Activated naive CD4-positive, alpha-beta T cell (primary cell): ENCODE measurements around the gene UCK2.

ENCODE experiments used
- DNase-seq, 4 experiments: peaks; one replicate each; lab custom pipeline; 2025; lab: John Stamatoyannopoulos, UW

UCK2 gene

DNA sequence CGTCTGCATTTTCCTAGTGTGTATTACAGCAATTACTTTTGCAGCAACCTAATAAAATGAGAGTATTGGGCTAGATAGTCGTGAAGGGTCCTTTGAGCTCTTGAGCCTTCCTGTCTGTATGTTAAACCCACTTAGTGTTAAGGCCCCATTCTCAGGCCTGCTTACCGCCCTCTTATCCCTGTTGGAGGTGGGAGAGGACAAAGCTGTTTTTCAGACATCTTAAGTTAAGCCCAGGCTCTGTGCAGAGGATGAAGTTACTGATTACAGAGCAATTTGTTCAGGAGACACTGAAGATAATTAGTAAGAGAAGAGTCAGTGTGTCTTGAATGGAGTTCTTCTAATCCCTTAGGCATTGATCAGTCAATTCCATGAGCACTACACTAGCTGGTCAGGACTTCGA lies 114.6 kb downstream of the UCK2 start:
- no peak for DNase-seq

GRCh38 chr1:165942927-165943597 lies 115.6 kb downstream of the UCK2 start:
- no peak for DNase-seq

GRCh38 chr1:165945911-165946310 lies 118.5 kb downstream of the UCK2 start:
- DNase-seq: no peak

GRCh38 chr1:165947797-165948455 lies 120.5 kb downstream of the UCK2 start:
- DNase-seq: no peak

DNA sequence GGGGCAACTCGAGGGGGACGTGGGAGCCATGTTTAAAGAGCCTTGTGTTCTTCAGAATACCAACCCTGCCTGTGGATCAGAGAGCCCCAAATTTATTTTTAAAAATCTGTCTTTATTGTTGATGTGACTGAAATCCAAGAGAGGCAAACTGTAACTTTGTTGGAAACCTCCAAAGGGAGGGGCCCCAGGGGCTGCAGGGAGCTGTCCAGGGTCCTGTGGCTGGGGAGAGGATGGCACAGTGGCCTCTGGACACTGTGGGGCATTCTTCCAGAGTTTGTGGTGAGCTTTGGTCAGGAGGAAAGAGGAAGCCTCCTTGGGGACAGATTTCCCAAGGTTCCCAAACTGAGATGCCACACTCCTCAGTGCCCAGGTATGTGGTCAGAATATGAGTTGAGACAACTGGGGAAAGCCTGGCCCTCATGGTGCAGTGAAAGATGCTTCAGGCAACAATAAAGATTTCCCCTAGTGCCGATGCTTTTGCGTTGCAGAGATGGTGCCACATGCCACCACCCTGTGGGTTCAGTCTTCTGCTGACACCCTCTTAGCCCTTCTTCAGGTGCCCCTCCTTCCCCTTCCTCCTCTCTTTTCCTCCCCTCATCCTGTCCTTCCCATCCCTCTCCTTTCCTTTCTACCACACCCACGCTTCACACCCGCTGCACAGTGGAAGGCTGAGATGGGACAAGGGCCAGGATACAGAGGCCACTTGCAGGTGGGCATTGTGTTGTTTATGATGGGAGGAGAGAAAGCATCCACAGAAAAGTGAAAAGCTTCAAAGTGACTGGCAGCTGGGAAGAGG lies 122.1 kb downstream of the UCK2 start:
- DNase-seq: no peak

- no peak for DNase-seq
These were observed 127.5 kb downstream of the UCK2 start for GRCh38 chr1:165954940-165955339.

DNA sequence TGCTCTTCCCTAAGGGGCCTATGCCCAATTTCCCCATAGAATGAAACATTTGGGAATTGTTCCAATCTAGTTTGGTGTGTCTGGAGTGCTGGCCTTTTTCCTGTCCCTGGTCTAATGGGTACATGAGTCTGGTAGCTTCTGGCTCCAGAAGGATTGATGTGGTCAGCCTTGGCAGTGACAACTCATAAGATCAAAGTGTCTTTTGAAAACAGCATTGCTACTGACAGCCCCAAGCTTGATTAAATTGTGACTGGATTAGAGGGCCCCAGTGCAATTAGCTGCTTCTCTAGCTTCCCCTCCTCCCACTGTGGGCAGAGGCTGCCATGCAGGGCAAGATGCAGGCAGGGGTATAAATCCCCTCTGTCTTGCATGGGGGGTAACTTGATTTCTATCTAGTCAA lies 130.9 kb downstream of the UCK2 start:
- no peak for DNase-seq

DNA sequence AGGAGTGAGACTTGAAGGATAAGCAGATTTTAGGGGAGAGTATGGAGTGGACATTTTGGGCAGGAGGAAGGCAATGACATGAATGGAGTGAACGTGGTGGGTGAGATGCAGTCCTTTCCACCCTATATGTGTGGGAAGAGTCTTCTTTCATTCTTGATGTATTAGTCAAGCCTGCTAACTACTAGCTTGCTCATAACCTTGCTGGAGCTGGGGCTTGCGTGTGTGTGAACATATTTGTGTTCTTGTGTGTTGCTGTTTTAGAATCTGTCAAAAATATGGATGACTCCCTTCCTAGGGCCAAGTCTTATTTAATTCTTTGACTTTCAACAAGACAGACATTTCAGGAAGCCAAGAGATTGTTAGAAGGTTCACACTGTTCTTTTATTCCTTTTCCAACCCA lies 132.7 kb downstream of the UCK2 start:
- no peak for DNase-seq

DNA sequence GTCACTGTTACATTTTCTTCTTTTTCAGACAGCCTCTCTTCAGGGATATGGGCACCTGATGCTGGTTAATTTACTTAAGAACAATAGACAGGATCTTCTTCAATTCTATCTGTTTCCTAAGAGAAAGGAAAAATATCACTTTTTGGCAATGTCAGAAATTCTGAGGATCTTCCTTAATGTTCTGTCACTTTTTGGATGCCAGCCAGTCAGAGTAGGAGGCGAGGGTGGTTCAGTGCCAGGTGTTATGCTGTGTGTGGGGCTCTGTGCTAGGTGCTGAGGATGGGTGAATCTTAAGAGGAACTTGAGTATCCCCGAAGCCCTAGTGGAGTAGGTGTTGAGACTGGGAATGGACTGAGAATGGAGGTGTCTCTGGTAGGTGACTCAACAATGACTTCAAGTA lies 133.5 kb downstream of the UCK2 start:
- DNase-seq: no peak
